HG03280 (cell line): Measurements from ENCODE around the gene ZNF814.
"Not testable (repeated sequence)": the region's sequence is repeated elsewhere in the genome, so short reads cannot be mapped to it uniquely, and the experiment has no call there.

Experiments used
- ATAC-seq: cut with Tn5 transposase; IDR thresholded peaks from one replicate; pipeline ENCODE4 v1.9.1; 2021; ENCODE audit warnings: mild to moderate bottlenecking, moderate library complexity; ENCODE audit not compliant: unreplicated experiment

Gene ZNF814

GRCh38 chr19:57867868-57868492 lies 20.9 kb downstream of the ZNF814 start:
- ATAC-seq = no peak

GRCh38 chr19:57862351-57862750 lies 26.5 kb downstream of the ZNF814 start:
- not testable (repeated sequence) for ATAC-seq

- ATAC-seq = not testable (repeated sequence)
Observed at GRCh38 chr19:57854117-57854516, 34.7 kb downstream of the ZNF814 start.

- not testable (repeated sequence) for ATAC-seq
Observed at GRCh38 chr19:57851812-57852603, 36.8 kb downstream of the ZNF814 start.

- no peak for ATAC-seq
Observed at GRCh38 chr19:57850553-57851017, 38.3 kb downstream of the ZNF814 start.

GRCh38 chr19:57849666-57850473 lies 39.0 kb downstream of the ZNF814 start, which contains the start of gene ZNF587:
ZNF587 (plus strand) TSS chr19:57849859; CDS start chr19:57850039, 180 bp downstream.
- ATAC-seq = peak; percentile 98

- ATAC-seq = peak; percentile 14
Observed at GRCh38 chr19:57849162-57849665, 39.6 kb downstream of the ZNF814 start.

GRCh38 chr19:57847164-57847563 lies 41.7 kb downstream of the ZNF814 start:
- not testable (repeated sequence) for ATAC-seq

GRCh38 chr19:57841122-57841763 lies 47.6 kb downstream of the ZNF814 start:
- no peak for ATAC-seq

GRCh38 chr19:57838622-57839191 lies 50.1 kb downstream of the ZNF814 start:
- not testable (repeated sequence) for ATAC-seq

- ATAC-seq = not testable (repeated sequence)
Observed at GRCh38 chr19:57836991-57837390, 51.8 kb downstream of the ZNF814 start.

GRCh38 chr19:57830071-57830602 lies 58.7 kb downstream of the ZNF814 start, which contains the start of gene ZNF587B:
ZNF587B (plus strand) TSS chr19:57830299; CDS start chr19:57830529, 230 bp downstream.
- ATAC-seq = no peak

- ATAC-seq = no peak
Observed at GRCh38 chr19:57829316-57829715, 59.5 kb downstream of the ZNF814 start.

GRCh38 chr19:57825511-57825910 lies 63.3 kb downstream of the ZNF814 start:
- ATAC-seq = no peak

- ATAC-seq = not testable (repeated sequence)
Observed at GRCh38 chr19:57823608-57824007, 65.2 kb downstream of the ZNF814 start.

GRCh38 chr19:57823155-57823554 lies 65.7 kb downstream of the ZNF814 start:
- not testable (repeated sequence) for ATAC-seq

- ATAC-seq = not testable (repeated sequence)
Observed at GRCh38 chr19:57821501-57821900, 67.3 kb downstream of the ZNF814 start.

GRCh38 chr19:57821095-57821494 lies 67.7 kb downstream of the ZNF814 start:
- ATAC-seq = not testable (repeated sequence)

GRCh38 chr19:57820599-57820998 lies 68.2 kb downstream of the ZNF814 start:
- no peak for ATAC-seq
